ENCODE measurements around the gene SRGAP1.
A peak's percentile ranks its signal among the peaks of the same experiment; 100 is the strongest.

The SRGAP1 gene

DNA sequence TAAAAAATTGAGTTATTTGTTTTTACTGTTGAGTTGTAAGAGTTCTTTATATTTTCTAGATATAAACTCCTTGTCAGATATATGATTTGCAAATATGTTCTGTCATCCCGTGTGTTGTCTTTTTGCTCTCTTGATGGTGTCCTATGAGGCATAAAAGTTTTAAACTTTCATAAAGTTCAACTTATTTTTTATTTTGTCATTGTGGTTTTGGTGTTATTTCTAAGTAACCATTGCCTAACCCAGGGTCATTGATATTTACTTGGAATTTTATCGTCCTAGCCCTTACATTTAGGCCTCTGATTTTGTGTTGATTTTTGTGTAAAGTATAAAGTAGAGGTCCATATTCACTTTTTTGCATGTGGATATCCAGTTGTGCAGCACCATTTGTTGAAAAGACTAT lies 63.1 kb downstream of the SRGAP1 start:
- DNase-seq (ENCODE audit: low read depth) = peak; percentile 44

DNA sequence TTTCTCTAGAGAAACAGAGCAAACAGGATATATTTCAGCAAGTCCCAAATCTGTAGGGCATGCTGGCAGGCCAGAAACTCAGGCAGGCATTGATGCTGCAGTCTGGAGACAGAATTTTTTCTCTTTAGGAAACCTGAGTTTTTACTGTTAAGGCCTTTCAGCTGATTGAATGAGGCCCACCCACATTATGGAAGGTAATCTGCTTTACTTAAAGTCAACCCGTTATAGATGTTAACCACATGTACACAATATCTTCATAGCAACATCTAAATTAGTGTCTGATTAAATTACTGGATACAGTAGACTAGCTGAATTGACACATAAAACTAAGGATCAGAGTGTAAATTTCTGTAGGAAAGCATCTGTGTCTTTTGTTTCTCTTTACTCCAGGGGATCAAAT lies 65.2 kb downstream of the SRGAP1 start:
- no peak for DNase-seq (ENCODE audit: low read depth)

DNA sequence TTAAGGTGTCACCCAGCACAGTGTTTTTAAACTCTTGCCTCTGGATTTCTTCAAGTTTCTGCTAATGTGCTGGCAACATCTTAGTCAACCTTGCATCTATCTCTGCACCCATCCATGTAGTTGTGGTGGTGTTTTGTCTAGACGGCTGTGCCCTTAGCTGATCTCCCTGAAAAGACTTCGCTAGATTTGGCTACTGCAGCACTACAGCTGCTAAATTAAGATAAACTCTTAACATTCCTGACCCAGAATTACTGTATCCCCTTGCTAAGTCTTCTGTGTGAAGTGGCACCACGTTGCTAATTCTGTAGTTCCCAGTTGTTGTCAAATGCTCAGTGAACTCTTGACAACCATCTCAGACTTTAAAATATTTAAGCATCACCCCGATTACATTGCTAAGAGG lies 66.8 kb downstream of the SRGAP1 start:
- peak; percentile 23 for DNase-seq (ENCODE audit: low read depth)

DNA sequence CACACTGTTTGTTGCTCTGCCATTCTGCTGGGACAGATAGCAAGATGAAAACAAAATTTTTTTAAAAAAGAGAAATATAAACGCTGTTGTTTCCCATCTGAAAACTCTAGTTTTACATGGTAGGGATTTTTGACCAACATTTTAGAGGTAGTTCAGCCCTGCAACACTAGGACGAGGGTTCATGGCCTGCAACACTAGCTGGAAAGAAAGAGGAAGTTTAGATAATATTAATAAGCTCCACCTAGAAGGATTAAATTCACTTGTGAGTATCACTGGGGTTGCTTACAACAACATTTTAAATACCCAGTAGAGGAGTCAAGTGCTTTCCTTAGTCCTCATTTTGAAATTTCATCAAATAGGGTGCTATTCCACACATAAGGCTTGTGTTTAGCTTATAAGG lies 68.2 kb downstream of the SRGAP1 start:
- no peak for DNase-seq (ENCODE audit: low read depth)

DNA sequence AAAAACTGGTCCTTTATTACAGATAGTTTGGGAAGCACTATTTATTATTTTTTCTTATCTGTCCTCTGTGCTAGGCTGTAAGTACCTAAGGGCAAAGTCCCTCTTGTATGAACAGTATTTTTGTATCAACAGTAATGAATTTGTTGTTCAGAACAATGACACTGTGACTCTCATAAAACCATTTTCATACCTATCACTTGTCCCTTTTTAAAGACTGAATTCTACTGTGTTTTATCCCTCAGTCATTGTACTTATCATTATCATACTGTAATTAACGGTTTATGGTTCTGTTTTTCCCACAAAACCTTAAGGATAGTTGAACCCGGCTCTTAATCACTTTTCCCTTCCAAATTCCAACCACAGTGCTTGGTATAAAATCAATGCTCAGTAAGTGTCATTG lies 69.4 kb downstream of the SRGAP1 start:
- no peak for DNase-seq (ENCODE audit: low read depth)

DNA sequence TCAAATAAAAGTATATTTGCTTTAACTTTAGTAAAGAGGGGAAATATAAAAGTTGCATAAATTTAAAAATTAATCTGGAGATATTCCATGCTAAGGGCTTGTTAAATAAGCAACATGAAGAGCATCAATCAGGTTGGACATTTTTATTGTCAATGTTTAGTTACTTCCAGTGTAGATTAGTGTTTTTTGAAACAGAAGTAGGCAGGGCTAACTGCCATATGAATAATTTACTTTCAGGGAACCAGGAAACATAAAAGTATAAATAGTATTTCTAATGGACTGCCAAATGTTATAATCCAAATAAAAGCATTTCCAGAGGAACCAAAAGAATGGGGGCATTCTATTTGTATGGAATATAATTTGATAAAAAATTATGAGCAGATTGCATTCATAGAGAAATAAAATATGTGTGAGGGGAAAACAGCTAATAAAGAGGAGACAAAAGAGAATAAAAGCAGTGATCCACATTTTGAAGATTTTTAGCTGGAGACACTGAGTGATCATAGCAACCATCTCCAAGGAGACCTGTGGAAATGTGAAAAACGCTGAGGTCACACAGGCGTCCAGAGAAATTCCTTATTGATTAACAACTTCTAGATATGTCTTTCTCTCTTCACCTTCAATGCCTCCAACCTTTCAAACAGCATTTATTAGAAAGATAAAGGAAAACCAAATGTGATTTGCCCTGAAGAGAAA lies 70.8 kb downstream of the SRGAP1 start:
- DNase-seq (ENCODE audit: low read depth) = peak; percentile 82

DNA sequence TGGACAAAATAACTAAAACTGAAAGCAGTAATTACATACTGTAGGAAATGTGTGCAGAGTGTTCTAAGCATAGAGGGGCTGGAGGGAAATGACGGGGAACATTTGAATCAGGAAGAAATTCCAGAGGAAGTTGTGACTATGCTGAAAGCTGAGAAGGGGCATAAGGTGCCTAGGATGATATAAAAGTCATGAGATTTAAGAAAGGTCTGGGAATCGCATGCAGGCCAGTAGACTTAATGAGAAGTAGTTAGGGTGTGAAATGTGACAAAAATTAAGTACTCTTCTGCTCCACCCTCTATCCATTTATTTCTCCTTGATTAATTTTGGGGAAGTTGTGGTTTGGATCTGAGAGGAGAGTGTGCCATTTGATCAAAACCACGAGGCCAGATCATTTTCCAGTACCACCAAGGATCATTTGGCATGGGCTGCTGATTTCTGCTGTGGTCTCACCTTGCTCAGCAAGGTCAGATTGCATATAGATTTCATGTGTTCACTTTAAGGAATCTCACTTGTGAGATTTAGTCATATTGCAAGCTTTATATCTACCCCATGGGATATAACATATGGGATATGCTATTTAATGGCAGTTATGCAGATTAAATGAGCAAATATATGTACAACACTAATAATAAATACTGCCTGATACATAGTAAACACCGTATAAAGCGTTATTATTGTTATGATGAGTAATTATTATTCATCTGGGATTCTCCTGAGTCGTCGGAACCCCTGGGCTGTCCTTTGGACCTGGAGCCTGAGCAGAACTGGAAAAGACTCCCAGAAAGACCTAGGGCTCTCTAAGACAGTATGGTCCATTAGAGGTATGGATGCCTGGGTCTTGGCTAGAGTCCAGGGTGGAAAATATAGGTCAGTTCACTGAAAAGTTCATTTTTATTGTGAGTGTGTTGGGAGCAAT lies 72.3 kb downstream of the SRGAP1 start:
- peak; percentile 68 for DNase-seq (ENCODE audit: low read depth)

DNA sequence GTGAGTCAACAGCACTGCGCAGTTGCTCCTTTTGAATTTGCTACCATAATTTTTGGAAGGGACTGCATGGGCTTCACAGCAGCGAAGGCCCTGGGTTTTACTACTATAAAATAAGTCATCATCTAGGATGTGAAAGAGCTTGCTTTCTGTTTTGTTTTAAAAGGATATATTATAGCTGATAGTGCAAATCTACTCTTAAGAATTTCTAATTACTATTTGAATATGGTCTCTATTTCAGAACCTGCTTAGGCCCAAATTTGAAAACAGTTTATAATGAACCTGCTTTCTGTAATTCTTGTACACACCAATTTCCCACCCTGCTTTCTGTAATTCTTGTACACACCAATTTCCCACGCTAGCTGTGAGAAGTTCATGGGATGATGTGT lies 73.0 kb downstream of the SRGAP1 start:
- no peak for DNase-seq (ENCODE audit: low read depth)

DNA sequence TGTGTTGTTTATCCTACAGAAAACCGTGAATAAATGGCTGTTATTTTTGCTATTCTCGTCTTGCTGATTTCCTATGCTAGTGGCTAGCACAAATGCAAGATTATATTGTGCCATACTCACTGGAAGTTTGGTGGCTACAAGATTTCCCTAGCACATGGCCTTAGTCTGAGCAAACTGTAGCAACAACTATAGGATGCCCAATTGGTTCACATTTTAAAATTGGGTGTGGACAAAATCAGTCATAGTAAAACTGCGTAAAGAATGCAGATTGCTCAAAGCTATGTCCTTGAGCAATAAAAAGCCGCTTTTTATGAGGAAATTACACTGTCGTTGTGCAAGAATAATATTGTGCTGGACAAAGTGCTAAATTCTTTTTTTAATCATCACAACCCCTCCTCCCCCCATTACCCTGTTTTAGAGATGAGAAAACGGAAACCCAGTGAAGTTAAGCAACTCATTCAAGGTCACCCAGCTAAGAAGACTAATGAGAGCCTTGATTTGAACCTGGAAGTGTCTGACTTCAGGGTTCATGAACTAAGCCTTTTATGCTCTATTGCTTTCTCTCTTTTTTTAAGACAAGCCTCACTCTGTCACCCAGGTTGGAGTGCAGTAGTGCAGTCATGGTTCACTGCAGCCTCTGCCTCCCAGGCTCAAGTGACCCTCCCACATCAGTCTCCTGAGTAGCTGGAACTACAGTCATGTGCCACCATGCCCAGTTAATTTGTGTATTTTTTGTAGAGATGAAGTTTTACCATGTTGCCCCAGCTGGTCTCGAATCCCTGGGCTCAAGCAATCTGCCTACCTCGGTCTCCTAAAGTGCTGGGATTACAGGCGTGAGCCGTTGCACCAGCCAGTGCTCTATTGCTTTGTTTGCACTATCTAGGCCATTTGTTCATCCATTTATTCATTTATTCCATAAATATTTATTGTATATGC lies 73.6 kb downstream of the SRGAP1 start:
- peak; percentile 98 for DNase-seq (ENCODE audit: low read depth)

DNA sequence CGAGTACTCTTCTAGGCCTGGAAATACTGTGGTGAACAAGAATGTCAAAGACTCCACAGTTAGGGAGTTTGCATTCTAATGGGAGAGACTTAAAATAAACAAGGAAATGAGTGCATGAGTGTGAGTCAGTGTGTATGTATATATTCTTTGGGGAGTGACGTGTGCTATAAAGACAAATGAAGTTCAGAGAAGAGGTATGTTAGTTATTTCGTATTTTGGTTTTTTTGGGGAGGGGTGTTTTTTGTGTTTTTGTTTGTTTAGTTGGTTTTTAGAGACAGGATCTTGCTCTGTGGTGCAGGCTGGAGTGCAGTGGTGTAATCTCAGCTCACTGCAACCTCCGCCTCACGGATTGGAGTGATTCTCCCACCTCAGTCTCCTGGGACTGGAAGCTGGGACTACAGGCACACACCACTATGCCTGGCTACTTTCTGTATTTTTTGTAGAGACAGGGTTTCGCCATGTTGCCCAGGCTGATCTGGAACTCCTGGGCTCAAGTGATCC lies 74.3 kb downstream of the SRGAP1 start:
- DNase-seq (ENCODE audit: low read depth) = peak; percentile 92

DNA sequence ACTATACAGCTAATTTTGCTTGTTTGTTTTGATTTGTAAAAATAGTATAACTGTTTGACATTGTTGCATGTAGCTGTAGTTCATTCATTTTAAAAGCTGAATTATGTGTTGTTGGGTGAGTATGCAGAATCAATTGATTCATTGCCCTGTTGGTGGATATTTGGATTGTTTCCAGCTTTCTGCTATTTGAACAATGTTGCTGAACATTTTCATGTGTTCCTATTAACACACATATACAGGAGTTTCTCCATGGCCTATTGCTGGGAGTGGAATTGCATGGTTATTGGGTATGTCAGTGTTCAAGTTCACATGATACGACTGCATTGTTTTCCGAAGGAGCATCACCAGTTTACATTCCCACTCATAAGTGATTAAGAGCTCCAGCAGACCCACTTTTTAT lies 75.3 kb downstream of the SRGAP1 start:
- peak; percentile 52 for DNase-seq (ENCODE audit: low read depth)

DNA sequence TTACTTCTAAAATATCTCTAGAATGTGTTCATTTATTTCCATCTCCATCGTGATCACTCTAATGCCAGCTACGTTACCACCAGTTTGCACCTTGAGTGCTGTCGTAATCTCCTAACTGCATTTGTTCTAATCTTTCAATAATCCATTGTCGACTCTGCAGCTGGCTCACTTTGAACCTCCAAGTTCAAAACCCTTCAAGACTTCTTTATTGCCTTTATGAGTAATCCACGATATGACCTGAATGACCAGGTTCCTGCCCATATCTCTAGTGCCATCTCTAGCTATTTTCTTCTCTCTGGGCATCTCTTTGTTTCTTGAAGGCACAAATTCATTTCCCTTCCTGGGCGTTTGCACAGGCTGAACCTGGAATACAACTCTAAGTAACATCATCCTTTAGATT lies 76.7 kb downstream of the SRGAP1 start:
- no peak for DNase-seq (ENCODE audit: low read depth)

DNA sequence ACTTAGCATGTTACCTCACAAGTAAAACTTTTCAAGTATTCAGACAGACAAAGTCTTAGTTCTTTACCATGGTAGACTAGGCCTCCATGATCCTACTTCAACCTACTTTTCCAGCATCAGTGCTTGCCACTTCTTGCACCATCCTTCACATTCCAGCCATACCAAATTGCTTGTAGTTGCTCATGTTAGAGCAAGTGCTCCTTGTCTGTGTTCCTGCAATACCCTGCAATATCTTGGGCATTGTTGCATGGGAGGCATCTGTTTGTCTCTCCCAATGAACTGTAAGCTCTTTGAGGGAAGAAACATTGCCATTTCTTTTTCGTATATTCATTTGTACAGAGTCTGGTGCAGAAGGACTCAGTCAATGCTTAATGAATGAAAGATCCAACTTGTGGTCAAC lies 78.0 kb downstream of the SRGAP1 start:
- peak; percentile 85 for DNase-seq (ENCODE audit: low read depth)

DNA sequence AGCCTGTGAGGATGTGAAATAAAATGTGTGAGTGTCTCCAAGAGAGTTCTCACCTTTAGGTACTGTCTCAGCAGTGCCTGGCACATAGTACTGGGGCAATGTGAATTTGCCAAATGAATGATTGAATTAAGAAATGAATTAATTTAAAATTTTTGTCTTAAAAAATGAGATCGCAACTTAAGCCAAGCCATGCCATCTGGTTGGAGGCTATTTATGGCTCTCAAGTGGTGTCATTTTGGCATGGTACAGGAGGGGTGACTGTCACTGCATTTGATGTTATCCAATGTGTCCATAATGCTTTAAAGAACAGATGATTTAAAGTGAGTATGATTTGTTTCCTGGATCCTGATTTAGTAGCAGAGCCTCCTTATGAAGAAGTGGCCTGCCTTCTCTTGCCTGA lies 80.3 kb downstream of the SRGAP1 start:
- no peak for DNase-seq (ENCODE audit: low read depth)

DNA sequence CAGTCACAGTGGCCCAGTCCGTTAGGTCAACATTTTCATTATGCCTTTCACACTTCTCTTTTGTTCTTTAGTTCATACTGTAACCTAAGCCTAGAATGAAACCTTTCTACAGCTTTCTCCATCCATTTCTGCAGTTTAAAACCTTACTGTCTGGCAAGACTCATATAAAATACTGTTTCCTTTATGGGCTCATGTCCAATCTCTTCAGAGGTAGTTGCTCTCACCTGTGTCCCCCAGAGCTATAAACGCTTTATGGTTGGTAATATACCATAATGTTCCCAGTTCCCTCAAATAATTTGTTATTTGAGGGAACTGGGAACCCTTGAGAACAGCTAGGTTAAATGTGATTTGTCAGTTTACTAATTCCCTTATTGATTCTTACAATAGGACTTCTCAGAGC lies 83.0 kb downstream of the SRGAP1 start:
- no peak for DNase-seq (ENCODE audit: low read depth)

DNA sequence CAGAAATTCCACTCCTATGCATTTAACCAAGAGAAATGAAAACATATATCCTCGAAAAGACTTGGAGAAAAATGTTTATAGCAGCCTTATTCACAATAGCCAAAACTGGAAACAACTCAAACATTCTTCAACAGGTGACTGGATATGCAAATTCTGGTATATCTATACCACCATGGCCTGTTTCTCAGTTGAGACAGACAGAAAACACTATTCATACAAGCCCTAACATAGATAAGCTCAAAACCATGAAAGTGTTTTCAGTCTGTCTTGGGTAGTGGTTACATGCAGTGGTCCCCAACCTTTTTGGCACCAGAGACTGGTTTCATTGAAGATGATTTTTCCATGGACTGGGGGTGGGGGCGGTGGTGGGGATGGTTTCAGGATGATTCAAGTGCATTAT lies 83.8 kb downstream of the SRGAP1 start:
- DNase-seq (ENCODE audit: low read depth) = no peak

DNA sequence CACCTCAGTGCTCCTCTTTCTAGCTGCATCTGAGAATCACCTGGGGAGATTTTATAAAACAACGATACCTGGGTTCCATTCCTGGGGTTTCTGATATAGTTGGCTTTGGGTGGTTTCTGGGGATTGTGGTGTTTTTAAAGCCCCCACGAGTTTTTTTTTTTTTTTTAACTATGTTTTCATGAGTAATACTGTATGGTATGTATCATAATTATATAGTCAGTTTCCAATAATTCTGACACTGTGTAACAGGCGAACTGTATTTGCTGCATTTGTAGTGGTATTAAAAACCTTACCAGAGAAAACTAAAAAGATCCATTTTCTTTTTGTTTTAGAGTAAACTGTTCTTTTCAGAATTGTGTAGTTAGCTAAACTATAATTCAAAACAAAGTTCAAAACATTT lies 84.9 kb downstream of the SRGAP1 start:
- DNase-seq (ENCODE audit: low read depth) = no peak

DNA sequence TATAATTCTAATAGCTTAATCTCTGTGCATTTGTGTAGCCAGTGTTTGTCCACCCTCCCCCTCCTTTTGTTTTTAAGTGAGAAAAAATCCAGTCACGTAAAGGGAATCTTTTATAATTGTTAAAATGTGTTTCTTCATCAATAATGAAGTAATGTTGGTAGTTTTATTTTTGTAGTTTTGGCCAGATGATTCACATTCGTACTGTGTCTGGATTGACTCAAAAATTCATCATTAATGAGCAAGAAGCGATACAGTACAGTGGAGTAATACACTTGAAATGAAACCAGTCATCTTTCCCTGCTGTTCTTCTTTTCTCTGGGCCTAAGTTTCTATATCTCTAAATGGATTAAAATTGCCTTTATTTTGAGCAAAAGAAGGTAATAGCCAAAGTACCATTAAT lies 86.5 kb downstream of the SRGAP1 start:
- peak; percentile 66 for DNase-seq (ENCODE audit: low read depth)

DNA sequence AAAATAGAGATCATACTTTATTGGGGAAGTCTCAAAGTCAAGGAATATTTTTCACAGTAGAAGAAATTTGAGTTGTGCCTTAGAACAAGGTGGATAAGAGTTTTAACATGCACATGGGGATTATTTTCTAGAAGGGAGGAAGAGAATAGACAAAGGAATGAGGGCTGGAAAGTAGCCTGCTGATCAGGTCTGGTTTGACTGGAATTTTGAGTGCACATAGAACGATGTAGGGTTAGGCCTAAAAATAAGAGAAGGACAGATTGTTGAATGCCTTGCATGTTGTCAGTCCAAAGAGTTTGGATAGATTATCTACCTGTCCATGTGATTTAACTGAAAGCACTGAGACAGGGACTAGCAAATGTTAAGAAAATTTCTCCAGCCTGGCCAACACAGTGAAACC lies 87.2 kb downstream of the SRGAP1 start:
- DNase-seq (ENCODE audit: low read depth) = no peak

DNA sequence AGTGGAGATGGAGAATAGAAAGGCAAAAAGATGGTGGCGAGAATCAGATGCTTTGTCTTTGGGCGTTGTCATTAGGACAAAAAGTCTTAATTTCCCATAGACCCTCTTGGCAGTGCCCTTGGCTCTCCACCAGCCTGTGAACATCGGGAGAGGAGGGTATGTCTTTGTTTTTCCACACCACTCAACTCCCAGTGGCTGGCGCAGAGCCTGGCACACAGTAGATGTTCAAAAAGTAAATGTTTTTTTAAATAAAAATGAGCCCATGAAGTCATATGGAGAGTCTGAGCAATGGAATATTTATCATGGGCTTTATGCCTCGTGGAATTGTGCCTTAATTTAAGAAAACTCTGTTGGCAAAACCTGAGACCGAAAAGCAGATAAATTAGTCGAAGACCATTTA lies 90.4 kb downstream of the SRGAP1 start:
- DNase-seq (ENCODE audit: low read depth) = no peak

DNA sequence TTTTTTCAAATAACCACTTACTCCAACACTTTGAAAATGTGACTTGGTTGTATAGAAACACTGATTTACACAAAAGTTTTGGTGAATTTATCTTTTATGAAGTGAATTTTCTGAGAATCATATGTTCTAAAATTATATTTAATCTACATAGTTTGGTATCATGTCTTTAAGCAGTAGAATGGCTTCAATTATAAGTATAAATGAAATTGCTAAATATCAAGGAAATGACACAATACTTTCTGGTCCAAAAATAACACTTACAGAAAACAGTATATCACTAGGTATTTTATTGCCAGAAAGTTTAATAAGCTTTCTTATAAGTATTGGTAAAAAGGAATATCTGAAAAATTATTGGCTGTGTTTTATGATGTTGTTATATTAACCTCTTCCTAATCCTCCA lies 90.9 kb downstream of the SRGAP1 start:
- DNase-seq (ENCODE audit: low read depth) = no peak
